A549 (cell line): ENCODE data around the gene TNN.

Experiments
- CBX2 ChIP-seq: fragments of 200-600 bp; sonication (generic); IDR thresholded peaks from 2 replicates; pipeline ENCODE4 v1.6.1; 2016; ENCODE audit warnings: low read depth, mild to moderate bottlenecking, borderline replicate concordance
- CTCF ChIP-seq: fragments of >200 bp; sonication (Bioruptor Twin); formaldehyde crosslinking; IDR thresholded peaks from 3 replicates; pipeline ENCODE4 v1.5.1; 2016
- EP300 ChIP-seq, 2 experiments: fragments of >200 bp; sonication (Bioruptor Twin); formaldehyde crosslinking; IDR thresholded peaks; 2 replicates in 1 of 2; 3 replicates in 1 of 2; pipeline ENCODE4 v1.6.1; 2016 to 2017
- GATA3 ChIP-seq: IDR thresholded peaks from 2 replicates; pipeline ENCODE4 v1.6.1; 2012; ENCODE audit warnings: borderline replicate concordance
- JUNB ChIP-seq: fragments of >200 bp; sonication (Bioruptor Twin); formaldehyde crosslinking; IDR thresholded peaks from 2 replicates; pipeline ENCODE4 v1.6.1; 2016
- MAX ChIP-seq: IDR thresholded peaks from 2 replicates; pipeline ENCODE4 v1.6.1; 2012
- REST ChIP-seq: fragments of 200-600 bp; sonication (generic); IDR thresholded peaks from 2 replicates; pipeline ENCODE4 v1.6.1; 2016; ENCODE audit warnings: antibody characterized with exemption, mild to moderate bottlenecking, moderate library complexity

GRCh38 chr1:175171036-175171913 lies 103.6 kb downstream of the TNN start:
- TF ChIP-seq JUNB: no peak
- no peak for TF ChIP-seq MAX
- no peak for TF ChIP-seq EP300 (IDR thresholded peaks at IDR 0.05)
- TF ChIP-seq REST: no peak
- TF ChIP-seq CBX2: no peak
- TF ChIP-seq CTCF: no peak
- TF ChIP-seq GATA3: no peak
